RWPE2 (cell line): ENCODE data around the gene ASIC3.

ENCODE experiments used
- ATAC-seq: fragments of 200-7000 bp; cut with Tn5 transposase; 3 replicates; pipeline ENCODE4 v1.9.1; 2021; ENCODE audit warnings: low read depth
- DNase-seq: peaks from one replicate; pipeline ENCODE4 v3.0.0-alpha.2; 2020; ENCODE audit warnings: low spot score
- H3K27ac ChIP-seq: fragments of 450-650 bp; 2 replicates; pipeline ENCODE4 v1.5.1; 2017; ENCODE audit warnings: mild to moderate bottlenecking; ENCODE audit not compliant: poor library complexity, severe bottlenecking
- H3K27me3 ChIP-seq: fragments of 250-450 bp; sonication (Bioruptor Pico); 2 replicates; pipeline ENCODE4 v1.5.1; 2021; ENCODE audit warnings: mild to moderate bottlenecking, moderate library complexity; ENCODE audit not compliant: insufficient read depth, poor library complexity, severe bottlenecking
- H3K36me3 ChIP-seq: fragments of 250-450 bp; sonication (Bioruptor Pico); 2 replicates; pipeline ENCODE4 v1.5.1; 2020; ENCODE audit warnings: low read depth, mild to moderate bottlenecking, moderate library complexity
- H3K4me1 ChIP-seq: fragments of 250-450 bp; sonication (Bioruptor Pico); 2 replicates; pipeline ENCODE4 v1.5.1; 2021; ENCODE audit warnings: mild to moderate bottlenecking, moderate library complexity; ENCODE audit not compliant: insufficient read depth, poor library complexity, severe bottlenecking
- H3K4me3 ChIP-seq: fragments of 250-450 bp; sonication (Bioruptor Pico); 2 replicates; pipeline ENCODE4 v1.5.1; 2021; ENCODE audit warnings: mild to moderate bottlenecking, moderate library complexity; ENCODE audit not compliant: severe bottlenecking
- H3K9me3 ChIP-seq: fragments of 250-450 bp; sonication (Bioruptor Pico); 2 replicates; pipeline ENCODE4 v1.5.1; 2021; ENCODE audit warnings: mild to moderate bottlenecking, moderate library complexity; ENCODE audit not compliant: severe bottlenecking
- CTCF ChIP-seq: fragments of 450-650 bp; IDR thresholded peaks from one replicate; pipeline ENCODE4 v1.5.1; 2017; ENCODE audit warnings: mild to moderate bottlenecking, moderate library complexity; ENCODE audit not compliant: poor library complexity, severe bottlenecking

Gene ASIC3

DNA sequence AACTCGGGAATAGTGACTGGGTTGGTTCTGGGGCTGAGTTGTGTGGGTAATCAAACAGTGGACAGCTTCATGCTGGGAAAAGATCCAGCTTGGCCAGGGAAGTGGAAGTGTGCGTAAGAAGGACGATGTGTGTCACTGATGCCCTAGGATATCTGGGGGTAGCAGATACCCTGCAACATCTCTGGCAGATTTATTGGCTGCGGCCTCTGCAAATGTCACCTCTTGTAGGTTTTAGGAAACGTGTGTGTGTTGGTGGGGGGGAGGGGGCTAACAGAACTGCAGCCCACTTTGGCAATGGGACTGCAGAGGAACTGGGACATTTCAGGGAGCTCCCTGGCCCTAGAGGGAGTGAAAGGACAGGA lies 37.0 kb downstream of the ASIC3 start:
- H3K4me1 ChIP-seq: peaks cover 8% of the 10 kb centered on the region
- no peak for TF ChIP-seq CTCF
- ATAC-seq (no peak), DNase-seq (no peak)
- H3K27me3 ChIP-seq: no peaks in the 10 kb centered on the region
- peaks cover 4% of the 10 kb centered on the region; the same call in 1 of the 2 replicates for H3K36me3 ChIP-seq
- no peak overlapping the region for H3K4me3 ChIP-seq
- peak overlapping the region; percentile 66 for H3K27ac ChIP-seq
- H3K9me3 ChIP-seq: no peaks in the 10 kb centered on the region

DNA sequence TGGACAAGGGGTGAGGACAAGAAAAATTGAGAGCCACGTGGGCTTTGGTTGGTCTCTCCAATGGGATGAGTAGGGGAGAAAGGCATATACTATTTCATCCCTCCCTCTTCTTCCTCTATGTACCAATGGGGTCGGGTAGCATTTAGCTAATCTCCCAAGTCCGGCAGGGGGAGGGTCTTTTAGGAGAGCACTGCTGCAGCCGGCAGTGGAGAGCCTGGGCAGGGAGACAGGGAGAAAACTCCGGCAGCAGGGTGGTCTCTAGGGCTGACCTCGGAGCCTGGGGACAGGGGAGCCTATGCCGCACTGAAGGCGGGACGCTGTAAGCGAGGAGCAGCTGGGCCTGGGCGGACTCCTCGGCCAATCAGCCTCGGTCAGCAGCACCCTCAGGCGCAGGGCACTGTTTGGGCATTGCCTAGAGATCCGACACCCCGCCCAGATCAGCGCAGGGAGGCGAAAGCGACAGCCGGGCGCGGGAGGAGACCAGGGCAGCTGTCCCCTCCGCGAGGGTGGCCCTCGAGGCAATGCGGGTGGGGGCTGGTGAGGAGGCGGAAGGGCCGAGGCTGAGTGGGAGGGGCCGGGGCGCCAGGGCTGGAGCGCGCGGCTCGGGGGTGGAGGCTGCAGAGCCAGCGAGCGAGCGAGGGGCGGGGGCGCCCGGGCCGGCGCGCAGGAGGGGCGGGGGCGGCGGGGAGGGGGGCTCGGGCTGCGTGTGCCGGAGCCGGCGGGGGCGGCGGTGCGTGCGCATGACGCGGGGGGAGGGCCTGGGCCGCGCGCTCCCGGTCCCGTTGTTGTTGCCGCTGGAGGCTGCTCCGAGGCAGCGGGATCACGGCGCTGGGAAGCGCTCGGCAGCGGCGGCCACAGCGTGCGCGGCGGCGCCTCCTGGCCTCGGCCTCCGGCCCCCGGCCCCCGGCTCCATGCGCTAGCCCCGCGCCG lies 37.6 kb downstream of the ASIC3 start, which contains the start of gene AGAP3:
Gene AGAP3, plus strand, starts transcription at position 785 of the 930 bp plus-strand sequence. CDS start 267 bp downstream, outside the sequence.
- no peak for TF ChIP-seq CTCF
- DNase-seq (peak; percentile 78), ATAC-seq (peak; percentile 42)
- H3K36me3 ChIP-seq: peaks cover 7% of the 10 kb centered on the region
- peak within 1 kb of the TSS; percentile 82 for H3K4me3 ChIP-seq
- H3K27me3 ChIP-seq: no peaks in the 10 kb centered on the region
- peak within 1 kb of the TSS; percentile 66 for H3K27ac ChIP-seq
- peaks cover 8% of the 10 kb centered on the region for H3K4me1 ChIP-seq
- H3K9me3 ChIP-seq: no peaks in the 10 kb centered on the region

DNA sequence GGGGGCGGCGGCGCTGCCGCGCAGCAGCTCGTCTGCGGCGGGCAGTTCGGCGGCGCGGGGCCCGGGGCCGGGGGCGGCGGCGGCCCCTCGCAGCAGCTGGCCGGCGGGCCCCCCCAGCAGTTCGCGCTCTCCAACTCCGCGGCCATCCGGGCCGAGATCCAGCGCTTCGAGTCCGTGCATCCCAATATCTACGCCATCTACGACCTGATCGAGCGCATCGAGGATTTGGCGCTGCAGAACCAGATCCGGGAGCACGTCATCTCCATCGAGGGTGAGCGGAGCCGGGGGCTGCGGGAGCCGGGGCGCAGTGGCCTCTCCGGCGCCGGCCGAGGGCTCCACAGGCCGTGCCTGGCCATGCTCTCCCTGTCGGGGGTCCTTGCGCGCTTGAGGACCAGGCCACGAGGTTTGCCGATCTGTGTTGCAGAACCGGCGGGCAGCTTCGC lies 38.5 kb downstream of the ASIC3 start:
- H3K27me3 ChIP-seq: no peaks in the 10 kb centered on the region
- peak; percentile 47 for DNase-seq
- H3K4me1 ChIP-seq: peaks cover 8% of the 10 kb centered on the region
- H3K9me3 ChIP-seq: no peaks in the 10 kb centered on the region
- TF ChIP-seq CTCF: no peak
- peak overlapping the region; percentile 82 for H3K4me3 ChIP-seq
- peaks cover 11% of the 10 kb centered on the region for H3K36me3 ChIP-seq
- no peak for ATAC-seq
- peak overlapping the region; percentile 66 for H3K27ac ChIP-seq

- peaks cover 17% of the 10 kb centered on the region for H3K36me3 ChIP-seq
- peaks cover 3% of the 10 kb centered on the region for H3K4me1 ChIP-seq
- H3K4me3 ChIP-seq: peak overlapping the region; percentile 82
- DNase-seq: peak; percentile 59
- ATAC-seq: peak; percentile 9; the same call in 2 of the 3 replicates
- no peaks in the 10 kb centered on the region for H3K9me3 ChIP-seq
- TF ChIP-seq CTCF: peak; percentile 45
- H3K27me3 ChIP-seq: no peaks in the 10 kb centered on the region
- peak overlapping the region; percentile 66 for H3K27ac ChIP-seq
These were observed 39.1 kb downstream of the ASIC3 start for GRCh38 chr7:151087245-151088018.
